HG03575 (cell line): ENCODE measurements around the gene SLC40A1.

Source experiments
- ATAC-seq: cut with Tn5 transposase; IDR thresholded peaks from one replicate; pipeline ENCODE4 v1.9.1; 2021; ENCODE audit not compliant: unreplicated experiment, insufficient number of reproducible peaks, low FRiP score; ENCODE audit errors: extremely low read depth

The SLC40A1 gene

GRCh38 chr2:189524746-189525145, 55.8 kb downstream of the SLC40A1 start:
- no peak for ATAC-seq

GRCh38 chr2:189522435-189523151, 58.0 kb downstream of the SLC40A1 start:
- ATAC-seq, result no peak

GRCh38 chr2:189521699-189522434, 58.7 kb downstream of the SLC40A1 start:
- ATAC-seq, result no peak

GRCh38 chr2:189519631-189520387, 60.8 kb downstream of the SLC40A1 start:
- ATAC-seq, result no peak

- no peak for ATAC-seq
These were observed 62.6 kb downstream of the SLC40A1 start for GRCh38 chr2:189517847-189518535.

- no peak for ATAC-seq
These were observed 64.0 kb downstream of the SLC40A1 start for GRCh38 chr2:189516546-189516945.

GRCh38 chr2:189515264-189515663, 65.3 kb downstream of the SLC40A1 start:
- no peak for ATAC-seq

GRCh38 chr2:189514104-189514503, 66.5 kb downstream of the SLC40A1 start:
- no peak for ATAC-seq

- no peak for ATAC-seq
These were observed 67.7 kb downstream of the SLC40A1 start for GRCh38 chr2:189512879-189513278.

GRCh38 chr2:189511960-189512319, 68.6 kb downstream of the SLC40A1 start:
- no peak for ATAC-seq

- ATAC-seq, result no peak
These were observed 69.2 kb downstream of the SLC40A1 start for GRCh38 chr2:189511210-189511959.
